Measurements from ENCODE around the gene MED12L.

GRCh38 chr3:151145713-151146070 is 60.2 kb downstream of the MED12L start:
- TF ChIP-seq CTCF (tag by site-specific recombination; IDR thresholded peaks at IDR 0.05) (no peak), ZNF114 (tag by site-specific recombination; IDR thresholded peaks at IDR 0.05) (no peak), REST (tag by site-specific recombination; IDR thresholded peaks at IDR 0.05) (no peak), ZNF239 (tag by site-specific recombination; IDR thresholded peaks at IDR 0.05) (no peak), ZNF302 (tag by site-specific recombination; IDR thresholded peaks at IDR 0.05; ENCODE audit: low read depth) (no peak), ZXDB (tag by site-specific recombination; IDR thresholded peaks at IDR 0.05) (no peak), ZNF354C (tag by site-specific recombination; IDR thresholded peaks at IDR 0.05; ENCODE audit: borderline replicate concordance, low read depth) (no peak), ZNF202 (tag by site-specific recombination; IDR thresholded peaks at IDR 0.05; ENCODE audit: borderline replicate concordance) (no peak), TCF7L2 (IDR thresholded peaks at IDR 0.05; ENCODE audit: borderline replicate concordance, low read depth, low read length) (no peak), ZNF629 (tag by site-specific recombination; IDR thresholded peaks at IDR 0.05) (no peak), PBX3 (CRISPR knock-in tag; IDR thresholded peaks at IDR 0.05) (no peak)

All from HEK293 (cell line).